Activated naive CD4-positive, alpha-beta T cell (primary cell): ENCODE results near the gene PIGC.

ENCODE experiments used
- DNase-seq, 4 experiments: peaks; one replicate each; lab custom pipeline; 2025; lab: John Stamatoyannopoulos, UW

Gene PIGC

GRCh38 chr1:172430128-172430454, 13.8 kb downstream of the PIGC start:
- DNase-seq, result no peak

GRCh38 chr1:172429331-172430127, 14.3 kb downstream of the PIGC start:
- DNase-seq, result peak in 1 of 4 experiments; percentile 12

GRCh38 chr1:172427191-172427590, 16.7 kb downstream of the PIGC start:
- DNase-seq, result no peak

GRCh38 chr1:172425339-172425738, 18.5 kb downstream of the PIGC start:
- no peak for DNase-seq

GRCh38 chr1:172423336-172423735, 20.5 kb downstream of the PIGC start:
- no peak for DNase-seq

GRCh38 chr1:172421974-172422604, 21.8 kb downstream of the PIGC start:
- DNase-seq, result no peak

- DNase-seq, result no peak
Measured at GRCh38 chr1:172420385-172420784, 23.5 kb downstream of the PIGC start, which contains the start of gene C1orf105. TSS of gene C1orf105 (plus strand) at chr1:172420685. CDS start at chr1:172420886, 201 bp downstream.

- DNase-seq, result no peak
Measured at GRCh38 chr1:172417557-172417956, 26.3 kb downstream of the PIGC start.

GRCh38 chr1:172416496-172417035, 27.3 kb downstream of the PIGC start:
- no peak for DNase-seq

- no peak for DNase-seq
Measured at GRCh38 chr1:172414331-172414730, 29.5 kb downstream of the PIGC start.

- DNase-seq, result no peak
Measured at GRCh38 chr1:172411791-172412338, 32.0 kb downstream of the PIGC start.

- no peak for DNase-seq
Measured at GRCh38 chr1:172410027-172410426, 33.8 kb downstream of the PIGC start.

- no peak for DNase-seq
Measured at GRCh38 chr1:172408958-172409357, 34.9 kb downstream of the PIGC start.

GRCh38 chr1:172406968-172407367, 36.9 kb downstream of the PIGC start:
- no peak for DNase-seq

- DNase-seq, result no peak
Measured at GRCh38 chr1:172405912-172406311, 38.0 kb downstream of the PIGC start.

GRCh38 chr1:172404121-172404520, 39.7 kb downstream of the PIGC start:
- no peak for DNase-seq

- no peak for DNase-seq
Measured at GRCh38 chr1:172402878-172403569, 40.8 kb downstream of the PIGC start.

GRCh38 chr1:172401892-172402291, 42.0 kb downstream of the PIGC start:
- no peak for DNase-seq

GRCh38 chr1:172401477-172401876, 42.4 kb downstream of the PIGC start:
- no peak for DNase-seq

GRCh38 chr1:172400722-172401105, 43.2 kb downstream of the PIGC start:
- DNase-seq, result no peak

- no peak for DNase-seq
Measured at GRCh38 chr1:172399756-172400721, 43.8 kb downstream of the PIGC start.
